Left lung (tissue), 10 donors: ENCODE results near the gene GIMAP5. TPM values are rescaled to one million over a fixed set of nuclear protein-coding genes. Genes with fewer than 3 reads are reported as not detected.

Experiments used
- ATAC-seq: fragments of 200-7000 bp; cut with Tn5 transposase; one replicate; pipeline ENCODE4 v1.9.1; 2020; ENCODE audit warnings: moderate library complexity
- DNase-seq, 4 donors: peaks; one replicate each; pipeline ENCODE4 v3.0.0-alpha.2; 2013 to 2020
- H3K27ac ChIP-seq, 2 donors: fragments of 200-600 bp; sonication (generic) in 1 of 2; one replicate each; pipeline versions ENCODE4 v1.5.0 to v1.8.0; 2020 to 2021
- H3K27me3 ChIP-seq, 2 donors: fragments of 200-600 bp; sonication (generic) in 1 of 2; one replicate each; pipeline versions ENCODE4 v1.5.0 to v1.8.0; 2020 to 2021
- H3K36me3 ChIP-seq, 2 donors: fragments of 200-600 bp; sonication (generic) in 1 of 2; one replicate each; pipeline versions ENCODE4 v1.5.0 to v1.8.0; 2020 to 2021
- H3K4me1 ChIP-seq, 2 donors: fragments of 200-600 bp; one replicate each; pipeline ENCODE4 v1.8.0; 2021
- H3K4me3 ChIP-seq, 2 donors: fragments of 200-600 bp; sonication (generic) in 1 of 2; one replicate each; pipeline versions ENCODE4 v1.5.0 to v1.8.0; 2020 to 2021; ENCODE audit warnings: mild to moderate bottlenecking in 1 of 2
- H3K9me3 ChIP-seq, 2 donors: fragments of 200-600 bp; sonication (generic) in 1 of 2; one replicate each; pipeline versions ENCODE4 v1.5.0 to v1.8.0; 2020 to 2021
- CTCF ChIP-seq, 2 donors: fragments of 200-600 bp; sonication (generic) in 1 of 2; IDR thresholded peaks; one replicate each; pipeline versions ENCODE4 v1.5.0 to v1.8.0; 2021; ENCODE audit warnings: antibody characterized with exemption in 2 of 2
- intact Hi-C, 2 donors: fragments of 100-400 bp; cut with DNase I; formaldehyde crosslinking; loops; one replicate each; pipeline versions ENCODE4 v1.11.2 to v1.14.2; 2022
- polyA plus RNA-seq, 6 donors: library from polyadenylated mRNA; unstranded; fragments of 120-200 nt; gene quantifications; one replicate each; pipeline ENCODE4 v1.2.1, GENCODE V29; 2013; ENCODE audit not compliant: insufficient read length in 6 of 6
- total RNA-seq, 2 donors: library from RNA; stranded (reverse); fragmentation: NEBNext Ultra II Directional; extraction: Animal tissue kit (Norgen Biotek cat#: 25700); gene quantifications; one replicate each; pipeline ENCODE4 v1.2.1, GENCODE V29; 2021
- donor health status: DM: no; HTN: yes; CAD: no.
- donor health status: DM: no; HTN: no; CAD: no.

The GIMAP5 gene
- total and polyA plus RNA-seq, 8 donors, result 9.8 to 37.8 (median 16.9) TPM

- DNase-seq (no peak), ATAC-seq (peak; percentile 20)
- intact Hi-C loops, result no loop called here
- Histone ChIP-seq H3K27me3 (no peaks in the 10 kb centered on the region), H3K9me3 (no peaks in the 10 kb centered on the region), H3K4me1 (peaks cover 0 to 36% of the 10 kb centered on the region in 2 donors), H3K27ac (no peak overlapping the region), H3K36me3 (no peaks in the 10 kb centered on the region), H3K4me3 (no peak overlapping the region)
- no peak for TF ChIP-seq CTCF (IDR thresholded peaks at IDR 0.05)
Observed at GRCh38 chr7:150753239-150753638, 16.0 kb downstream of the GIMAP5 start.

DNA sequence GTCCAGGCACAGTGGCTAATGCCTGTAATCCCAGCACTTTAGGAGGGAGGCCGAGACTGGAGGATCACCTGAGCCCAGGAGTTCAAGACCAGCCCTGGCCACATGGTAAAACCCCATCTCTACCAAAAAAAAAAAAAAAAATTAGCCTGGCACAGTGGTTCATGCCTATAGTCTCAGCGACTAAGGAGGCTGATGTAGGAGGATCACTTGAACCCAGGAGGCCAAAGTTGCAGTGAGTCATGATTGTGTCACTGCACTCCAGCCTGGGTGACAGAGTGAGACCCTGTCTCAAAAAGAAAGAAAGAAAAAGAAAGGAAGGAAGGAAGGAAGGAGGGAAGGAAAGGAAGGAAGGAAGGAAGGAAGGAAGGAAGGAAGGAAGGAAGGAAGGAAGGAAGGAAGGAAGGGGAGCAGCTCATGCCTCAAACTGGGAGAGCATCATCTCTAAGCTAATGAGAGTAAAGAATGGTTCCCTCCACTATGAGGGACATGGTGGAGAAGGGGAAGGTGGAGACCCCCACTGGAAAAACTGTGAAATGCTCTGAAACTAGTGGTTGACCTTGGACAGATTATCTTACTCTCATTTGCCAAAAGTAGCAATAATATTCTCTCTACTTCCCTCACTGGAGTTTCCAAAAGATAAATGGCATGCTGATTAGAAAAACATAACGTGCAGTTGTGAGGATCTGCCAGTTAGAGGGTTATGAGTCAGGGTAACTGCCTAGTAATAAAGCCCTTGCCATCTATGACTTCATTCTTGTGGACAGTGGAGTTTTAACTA, 16.8 kb downstream of the GIMAP5 start:
- ATAC-seq, result peak; percentile 48
- Histone ChIP-seq H3K27ac (no peak overlapping the region), H3K4me3 (no peak overlapping the region), H3K27me3 (no peaks in the 10 kb centered on the region), H3K36me3 (no peaks in the 10 kb centered on the region), H3K9me3 (no peaks in the 10 kb centered on the region), H3K4me1 (peaks cover 0 to 36% of the 10 kb centered on the region in 2 donors)
- no peak for DNase-seq
- intact Hi-C loops, result no loop called here
- TF ChIP-seq CTCF (IDR thresholded peaks at IDR 0.05), result no peak

DNA sequence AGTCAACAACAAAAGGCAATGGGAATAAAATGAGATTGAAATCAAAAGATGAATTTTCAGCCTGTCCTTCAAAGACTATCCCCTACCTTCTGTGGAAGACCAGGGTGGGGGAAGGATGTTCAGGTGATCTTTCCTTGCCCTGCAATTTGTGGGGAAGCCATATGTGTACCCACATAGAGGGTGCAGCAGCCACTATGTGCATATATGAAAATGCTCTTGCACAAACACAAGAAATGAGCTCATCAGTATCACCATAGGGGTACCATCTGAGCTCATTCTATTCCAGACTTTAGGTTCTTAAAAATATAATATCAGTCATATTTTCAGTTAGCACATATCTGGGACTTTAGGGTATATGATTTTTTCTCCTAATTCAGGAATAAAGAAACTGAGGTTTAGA, 17.7 kb downstream of the GIMAP5 start:
- H3K4me3 ChIP-seq, result no peak overlapping the region
- ATAC-seq (no peak), DNase-seq (no peak)
- no peak for TF ChIP-seq CTCF (IDR thresholded peaks at IDR 0.05)
- H3K27ac ChIP-seq, result peak overlapping the region in 1 of 2 donors; percentile 53
- peaks cover 0 to 36% of the 10 kb centered on the region in 2 donors for H3K4me1 ChIP-seq
- intact Hi-C loops, result loop anchor here in 1 of 2 donors (5.0 kb wide), 1 partner anchor 308 kb away; no protein-coding TSS in a partner anchor
- no peaks in the 10 kb centered on the region for H3K36me3 ChIP-seq
- H3K9me3 ChIP-seq, result no peaks in the 10 kb centered on the region
- H3K27me3 ChIP-seq, result no peaks in the 10 kb centered on the region

GRCh38 chr7:150755473-150756099, 18.4 kb downstream of the GIMAP5 start:
- Histone ChIP-seq H3K4me3 (no peak overlapping the region), H3K36me3 (no peaks in the 10 kb centered on the region), H3K27me3 (no peaks in the 10 kb centered on the region), H3K4me1 (peaks cover 0 to 36% of the 10 kb centered on the region in 2 donors), H3K9me3 (no peaks in the 10 kb centered on the region), H3K27ac (peak overlapping the region in 1 of 2 donors; percentile 53)
- TF ChIP-seq CTCF (IDR thresholded peaks at IDR 0.05), result no peak
- ATAC-seq, result peak; percentile 49
- DNase-seq, result no peak
- intact Hi-C loops, result loop anchor here in 1 of 2 donors (5.0 kb wide), 1 partner anchor 308 kb away; no protein-coding TSS in a partner anchor

- TF ChIP-seq CTCF (IDR thresholded peaks at IDR 0.05), result no peak
- intact Hi-C loops, result loop anchor here in 1 of 2 donors (5.0 kb wide), 1 partner anchor 309 kb away; no protein-coding TSS in a partner anchor
- DNase-seq (no peak), ATAC-seq (no peak)
- H3K4me3 ChIP-seq, result no peak overlapping the region
- no peaks in the 10 kb centered on the region for H3K36me3 ChIP-seq
- peak overlapping the region; percentile 7 to 46 for H3K27ac ChIP-seq
- peaks cover 0 to 36% of the 10 kb centered on the region in 2 donors for H3K4me1 ChIP-seq
- H3K27me3 ChIP-seq, result no peaks in the 10 kb centered on the region
- H3K9me3 ChIP-seq, result no peaks in the 10 kb centered on the region
Observed at GRCh38 chr7:150756166-150756565, 18.9 kb downstream of the GIMAP5 start.
